A673 (cell line): ENCODE results near the gene IMMP2L. TPM values are rescaled to one million over a fixed set of nuclear protein-coding genes. Genes with fewer than 3 reads are reported as not detected.

Experiments
- BruUV-seq: library from RNA; stranded (reverse); fragments of 400-500 nt; replicated peaks from 2 replicates; lab custom pipeline; 2021; lab: Mats Ljungman, UMichigan
- CTCF ChIA-PET: fragments of 300-600 bp; sonication (Branson Sonifier 250); formaldehyde crosslinking; loops from one replicate; lab custom pipeline; 2022; ENCODE audit warnings: antibody characterized with exemption; lab: Charles Lee
- POLR2A ChIA-PET: fragments of 300-600 bp; sonication (Branson Sonifier 250); formaldehyde crosslinking; loops from one replicate; lab custom pipeline; 2022; ENCODE audit warnings: antibody characterized with exemption; ENCODE audit not compliant: low non-redundant PET; lab: Charles Lee
- DNase-seq: peaks from one replicate; pipeline ENCODE4 v3.0.0-alpha.2; 2015; ENCODE audit warnings: low spot score
- H3K27ac ChIP-seq: fragments of 200-600 bp; sonication (generic); 2 replicates; pipeline ENCODE4 v1.5.1; 2016; ENCODE audit warnings: mixed run types, low read depth, mild to moderate bottlenecking, mixed read lengths, antibody characterized with exemption, low read length; ENCODE audit not compliant: poor library complexity, severe bottlenecking
- H3K27me3 ChIP-seq: fragments of 200-600 bp; sonication (generic); replicated peaks from 2 replicates; pipeline ENCODE4 v1.6.1; 2017; ENCODE audit warnings: mixed run types, low read depth, mild to moderate bottlenecking, mixed read lengths, antibody characterized with exemption, low read length; ENCODE audit not compliant: insufficient read depth, poor library complexity
- H3K36me3 ChIP-seq: fragments of 200-600 bp; sonication (generic); 2 replicates; pipeline ENCODE4 v1.6.1; 2016; ENCODE audit warnings: mixed run types, mild to moderate bottlenecking, mixed read lengths, antibody characterized with exemption, low read length; ENCODE audit not compliant: insufficient read depth, poor library complexity, severe bottlenecking
- H3K4me1 ChIP-seq: fragments of 200-600 bp; sonication (generic); 2 replicates; pipeline ENCODE4 v1.6.1; 2017; ENCODE audit warnings: mixed run types, mild to moderate bottlenecking, mixed read lengths, antibody characterized with exemption, low read length; ENCODE audit not compliant: insufficient read depth, poor library complexity, severe bottlenecking
- H3K4me3 ChIP-seq: fragments of 200-600 bp; sonication (generic); 2 replicates; pipeline ENCODE4 v1.5.1; 2016; ENCODE audit warnings: low read depth, mixed run types, mild to moderate bottlenecking, mixed read lengths, low read length; ENCODE audit not compliant: poor library complexity, severe bottlenecking
- H3K9me3 ChIP-seq: fragments of 200-600 bp; sonication (generic); 2 replicates; pipeline ENCODE4 v1.6.1; 2016; ENCODE audit warnings: mixed run types, low read depth, mild to moderate bottlenecking, mixed read lengths, antibody characterized with exemption, low read length; ENCODE audit not compliant: poor library complexity, severe bottlenecking
- EZH2 ChIP-seq: fragments of 200-600 bp; sonication (generic); IDR thresholded peaks from 2 replicates; pipeline ENCODE4 v1.6.1; 2017; ENCODE audit warnings: borderline replicate concordance, low read depth, mild to moderate bottlenecking, mixed read lengths, antibody characterized with exemption, low read length; ENCODE audit not compliant: poor library complexity, severe bottlenecking
- intact Hi-C: fragments of 100-400 bp; cut with micrococcal nuclease; formaldehyde crosslinking; loops from one replicate; pipeline ENCODE4 v1.10.0; 2022; ENCODE audit not compliant: unreplicated experiment
- total RNA-seq: library from RNA; stranded (reverse); gene quantifications from 2 replicates; pipeline ENCODE4 v1.2.3, GENCODE V29; 2021
- TF ChIP-seq, protein P1 (sequence below): fragments of 300-800, 200-600 bp; sonication (generic); conservative IDR thresholded peaks from 2 replicates; pipeline ENCODE4 v1.5.1; 2017; ENCODE audit warnings: low read depth, mild to moderate bottlenecking, antibody characterized with exemption, low read length, moderate library complexity, mixed read lengths

Gene IMMP2L
- total RNA-seq, 1 experiment from 2014 or later = 10.0 TPM

DNA sequence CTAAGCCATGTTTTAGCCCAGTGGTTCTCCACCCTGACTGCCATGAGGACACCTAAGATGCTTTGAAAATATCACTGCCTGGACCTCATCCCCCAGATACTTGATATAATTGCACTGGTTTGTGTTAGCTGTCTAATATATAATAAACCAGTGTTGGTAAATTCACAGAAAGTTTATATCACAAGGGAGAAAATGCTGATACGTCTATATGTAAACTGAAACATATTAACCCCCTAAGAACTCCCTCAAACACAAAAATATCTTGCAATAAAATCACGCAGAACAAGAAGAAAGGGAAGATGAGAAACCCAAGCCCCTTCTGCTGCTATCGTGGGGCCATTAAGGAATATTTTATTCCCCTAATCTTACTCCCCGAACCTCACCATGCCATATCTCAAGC, 8.2 kb downstream of the IMMP2L start:
- Histone ChIP-seq H3K27ac (no peak overlapping the region), H3K27me3 (no peaks in the 10 kb centered on the region), H3K4me3 (no peak overlapping the region), H3K36me3 (no peaks in the 10 kb centered on the region), H3K9me3 (no peaks in the 10 kb centered on the region), H3K4me1 (peaks cover 11% of the 10 kb centered on the region)
- no peak for DNase-seq
- ChIA-PET CTCF (interaction anchor here (0.6 kb wide), 1 partner anchor 996 kb away, joined by 8 read pairs; no protein-coding TSS in a partner anchor), POLR2A (no interaction called here)
- TF ChIP-seq, protein P1, sequence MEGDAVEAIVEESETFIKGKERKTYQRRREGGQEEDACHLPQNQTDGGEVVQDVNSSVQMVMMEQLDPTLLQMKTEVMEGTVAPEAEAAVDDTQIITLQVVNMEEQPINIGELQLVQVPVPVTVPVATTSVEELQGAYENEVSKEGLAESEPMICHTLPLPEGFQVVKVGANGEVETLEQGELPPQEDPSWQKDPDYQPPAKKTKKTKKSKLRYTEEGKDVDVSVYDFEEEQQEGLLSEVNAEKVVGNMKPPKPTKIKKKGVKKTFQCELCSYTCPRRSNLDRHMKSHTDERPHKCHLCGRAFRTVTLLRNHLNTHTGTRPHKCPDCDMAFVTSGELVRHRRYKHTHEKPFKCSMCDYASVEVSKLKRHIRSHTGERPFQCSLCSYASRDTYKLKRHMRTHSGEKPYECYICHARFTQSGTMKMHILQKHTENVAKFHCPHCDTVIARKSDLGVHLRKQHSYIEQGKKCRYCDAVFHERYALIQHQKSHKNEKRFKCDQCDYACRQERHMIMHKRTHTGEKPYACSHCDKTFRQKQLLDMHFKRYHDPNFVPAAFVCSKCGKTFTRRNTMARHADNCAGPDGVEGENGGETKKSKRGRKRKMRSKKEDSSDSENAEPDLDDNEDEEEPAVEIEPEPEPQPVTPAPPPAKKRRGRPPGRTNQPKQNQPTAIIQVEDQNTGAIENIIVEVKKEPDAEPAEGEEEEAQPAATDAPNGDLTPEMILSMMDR = no peak
- TF ChIP-seq EZH2 = no peak
- intact Hi-C loops = no loop called here
- no TSS peak for BruUV-seq

DNA sequence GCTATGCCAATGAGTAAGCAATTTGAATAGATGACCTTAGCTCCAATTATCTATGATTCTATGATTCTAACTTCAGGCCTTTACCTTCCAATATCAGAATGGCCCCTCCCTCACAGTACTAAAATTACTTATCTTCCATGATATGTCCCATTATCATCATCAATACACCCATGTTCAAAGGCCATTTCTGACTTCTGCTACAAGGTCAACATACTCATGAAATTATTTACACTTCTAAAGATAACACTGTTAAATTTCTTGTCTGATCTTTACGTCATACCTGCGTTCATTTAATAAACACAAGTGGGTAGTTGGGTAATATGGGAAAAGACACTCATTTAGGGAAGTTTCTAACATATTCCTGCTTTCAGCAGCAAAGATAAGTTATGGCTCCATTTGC, 21.2 kb downstream of the IMMP2L start:
- DNase-seq = no peak
- POLR2A ChIA-PET = no interaction called here
- Histone ChIP-seq H3K36me3 (no peaks in the 10 kb centered on the region), H3K4me1 (peaks cover 6% of the 10 kb centered on the region), H3K4me3 (no peak overlapping the region), H3K27me3 (no peaks in the 10 kb centered on the region), H3K9me3 (no peaks in the 10 kb centered on the region), H3K27ac (no peak overlapping the region)
- TF ChIP-seq, protein P1 = no peak
- TF ChIP-seq EZH2 = no peak
- intact Hi-C loops = no loop called here
- CTCF ChIA-PET = no interaction called here
- no TSS peak for BruUV-seq

DNA sequence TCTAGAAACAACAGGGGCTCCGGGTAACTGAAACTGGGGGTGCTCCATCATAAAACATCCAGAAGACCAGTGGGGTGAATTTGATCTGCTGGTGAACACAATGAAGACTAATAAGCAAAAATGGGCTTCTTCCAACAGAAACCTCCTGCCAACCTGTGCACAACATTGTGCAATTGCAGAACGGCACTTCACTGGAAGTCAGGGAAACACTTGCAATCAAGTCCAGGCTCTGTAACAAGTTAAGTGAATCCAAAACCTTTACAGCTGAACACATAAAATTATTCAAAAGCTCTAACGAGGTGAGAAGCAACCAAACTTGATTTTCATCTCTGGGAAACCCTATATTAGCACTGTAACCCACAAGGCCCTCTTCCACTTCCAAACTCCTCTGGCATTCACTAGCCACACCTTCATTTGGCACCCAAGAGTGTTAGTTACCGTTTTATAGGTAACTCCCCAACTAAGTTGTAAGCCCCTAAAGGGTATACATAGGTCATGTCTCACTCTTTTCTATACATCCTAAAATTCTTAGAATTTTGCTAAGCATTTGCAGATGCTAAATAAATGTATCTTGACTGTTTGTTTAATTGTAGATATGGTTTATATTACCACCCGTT, 22.0 kb downstream of the IMMP2L start:
- BruUV-seq = no TSS peak
- H3K4me3 ChIP-seq = no peak overlapping the region
- intact Hi-C loops = no loop called here
- ChIA-PET POLR2A (no interaction called here), CTCF (no interaction called here)
- no peak for DNase-seq
- no peaks in the 10 kb centered on the region for H3K27me3 ChIP-seq
- TF ChIP-seq EZH2 = no peak
- TF ChIP-seq, protein P1 = no peak
- H3K9me3 ChIP-seq = no peaks in the 10 kb centered on the region
- H3K27ac ChIP-seq = no peak overlapping the region
- H3K4me1 ChIP-seq = peaks cover 12% of the 10 kb centered on the region
- no peaks in the 10 kb centered on the region for H3K36me3 ChIP-seq
